ENCODE data around the gene CHST5. TPM values are rescaled to one million over a fixed set of nuclear protein-coding genes. Genes with fewer than 3 reads are reported as not detected.

CHST5 gene
- total RNA-seq, 4 donors from 2014 or later: 0.19 TPM; not detected in 3

- TF ChIP-seq CTCF (IDR thresholded peaks at IDR 0.05; ENCODE audit: low read depth): no peak
Measured at GRCh38 chr16:75550211-75550662, 14.3 kb upstream of the CHST5 start.

GRCh38 chr16:75546293-75546692, 10.4 kb upstream of the CHST5 start:
- no peak for TF ChIP-seq CTCF (IDR thresholded peaks at IDR 0.05; ENCODE audit: low read depth)

GRCh38 chr16:75541236-75541635, 5.3 kb upstream of the CHST5 start:
- no peak for TF ChIP-seq CTCF (IDR thresholded peaks at IDR 0.05; ENCODE audit: low read depth)

GRCh38 chr16:75537776-75538175, 1.9 kb upstream of the CHST5 start:
- TF ChIP-seq CTCF (IDR thresholded peaks at IDR 0.05; ENCODE audit: low read depth): no peak

GRCh38 chr16:75535211-75535843, 581 bp downstream of the CHST5 start:
- no peak for TF ChIP-seq CTCF (IDR thresholded peaks at IDR 0.05; ENCODE audit: low read depth)

- TF ChIP-seq CTCF (IDR thresholded peaks at IDR 0.05; ENCODE audit: low read depth): no peak
Measured at GRCh38 chr16:75534560-75535205, 1.2 kb downstream of the CHST5 start.

GRCh38 chr16:75532791-75533190, 3.1 kb downstream of the CHST5 start:
- no peak for TF ChIP-seq CTCF (IDR thresholded peaks at IDR 0.05; ENCODE audit: low read depth)

Measured in subcutaneous adipose tissue (tissue), 4 donors.